ENCODE measurements around the gene PERCC1. TPM values are rescaled to one million over a fixed set of nuclear protein-coding genes. Genes with fewer than 3 reads are reported as not detected.

The PERCC1 gene
- total RNA-seq, 1 experiment from 2014 or later = not detected

DNA sequence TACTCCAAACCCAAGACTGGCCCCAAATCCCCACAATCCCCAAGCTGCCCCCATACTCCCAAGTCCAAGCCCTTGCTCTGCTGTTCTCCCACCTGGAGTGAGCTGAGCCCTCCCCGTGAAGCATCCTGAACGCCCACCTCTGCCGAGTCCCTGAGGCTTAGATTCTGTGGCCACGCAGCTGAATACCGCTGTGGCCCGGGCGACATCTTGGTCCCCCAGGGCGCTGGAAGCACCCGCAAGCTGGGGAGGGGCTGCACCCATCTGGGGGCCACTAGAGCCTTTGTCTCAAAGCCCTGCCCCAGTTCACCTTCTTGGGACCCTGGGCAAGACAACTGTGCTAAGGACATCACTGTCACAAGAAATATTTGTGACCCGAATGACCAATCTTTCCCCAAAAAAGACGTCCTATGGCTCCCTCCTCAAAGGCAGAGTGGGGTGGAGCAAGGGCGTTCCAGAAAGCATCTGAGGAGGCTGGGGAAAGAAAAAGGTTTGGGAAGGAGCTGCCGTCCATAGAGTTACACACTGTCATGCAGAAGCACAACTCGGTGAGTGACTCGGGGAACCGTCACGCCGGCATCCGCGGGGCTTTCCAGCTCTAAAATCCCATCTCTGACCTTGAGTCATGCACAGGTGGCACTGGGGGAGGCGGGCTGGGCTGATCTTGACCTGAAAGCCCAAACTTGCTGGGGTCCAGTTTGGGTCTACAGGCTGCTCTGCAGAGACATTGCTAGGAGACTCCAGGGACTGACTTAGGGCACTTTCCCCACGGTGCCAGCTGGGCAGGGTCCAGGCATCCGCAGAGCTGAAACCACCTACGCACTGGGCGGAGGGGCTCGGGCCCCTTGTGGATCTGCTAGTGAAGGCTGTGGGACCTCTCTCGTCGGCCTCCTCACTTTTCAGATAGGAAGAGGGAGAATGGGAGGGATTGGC, 51.3 kb downstream of the PERCC1 start:
- no peak for DNase-seq (ENCODE audit: low spot score)
- no peaks in the 10 kb centered on the region for H3K9me3 ChIP-seq (ENCODE audit: low read depth, low read length, poor library complexity, severe bottlenecking)
- no TSS peak for BruUV-seq (replicated peaks)

More for the DNA sequence above, 51.3 kb downstream of the PERCC1 start:
- ChIA-PET CTCF (no interaction called here), POLR2A (ENCODE audit: low non-redundant PET) (no interaction called here)
- Histone ChIP-seq H3K27ac (ENCODE audit: low read depth, low read length, poor library complexity, severe bottlenecking) (no peak overlapping the region), H3K36me3 (ENCODE audit: insufficient read depth, low read length, poor library complexity, severe bottlenecking) (no peaks in the 10 kb centered on the region), H3K4me3 (ENCODE audit: low read depth, low read length, poor library complexity, severe bottlenecking) (no peak overlapping the region), H3K27me3 (replicated peaks; ENCODE audit: insufficient read depth, low read depth, low read length, poor library complexity) (no peaks in the 10 kb centered on the region), H3K4me1 (ENCODE audit: insufficient read depth, low read length, poor library complexity, severe bottlenecking) (no peaks in the 10 kb centered on the region)
- TF ChIP-seq, protein P1, sequence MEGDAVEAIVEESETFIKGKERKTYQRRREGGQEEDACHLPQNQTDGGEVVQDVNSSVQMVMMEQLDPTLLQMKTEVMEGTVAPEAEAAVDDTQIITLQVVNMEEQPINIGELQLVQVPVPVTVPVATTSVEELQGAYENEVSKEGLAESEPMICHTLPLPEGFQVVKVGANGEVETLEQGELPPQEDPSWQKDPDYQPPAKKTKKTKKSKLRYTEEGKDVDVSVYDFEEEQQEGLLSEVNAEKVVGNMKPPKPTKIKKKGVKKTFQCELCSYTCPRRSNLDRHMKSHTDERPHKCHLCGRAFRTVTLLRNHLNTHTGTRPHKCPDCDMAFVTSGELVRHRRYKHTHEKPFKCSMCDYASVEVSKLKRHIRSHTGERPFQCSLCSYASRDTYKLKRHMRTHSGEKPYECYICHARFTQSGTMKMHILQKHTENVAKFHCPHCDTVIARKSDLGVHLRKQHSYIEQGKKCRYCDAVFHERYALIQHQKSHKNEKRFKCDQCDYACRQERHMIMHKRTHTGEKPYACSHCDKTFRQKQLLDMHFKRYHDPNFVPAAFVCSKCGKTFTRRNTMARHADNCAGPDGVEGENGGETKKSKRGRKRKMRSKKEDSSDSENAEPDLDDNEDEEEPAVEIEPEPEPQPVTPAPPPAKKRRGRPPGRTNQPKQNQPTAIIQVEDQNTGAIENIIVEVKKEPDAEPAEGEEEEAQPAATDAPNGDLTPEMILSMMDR (conservative IDR thresholded peaks at IDR 0.05; ENCODE audit: low read depth, low read length) = no peak
- no peak for TF ChIP-seq EZH2 (IDR thresholded peaks at IDR 0.05; ENCODE audit: borderline replicate concordance, low read depth, low read length, poor library complexity, severe bottlenecking)
- intact Hi-C loops (cut with micrococcal nuclease; ENCODE audit: unreplicated experiment) = no loop called here

Other genes with a start within 250 kb of the PERCC1 start
- not detected in 2 replicates for gene TPSG1, start 205.8 kb upstream of the PERCC1 start, total RNA-seq (2021)
- 9.6 and 16.7 TPM in 2 replicates for gene TPSB2, start 200.9 kb upstream of the PERCC1 start, total RNA-seq (2021)
- gene TPSAB1, start 190.4 kb upstream of the PERCC1 start, total RNA-seq (2021) = 19.5 and 22.9 TPM in 2 replicates
- gene TPSD1, start 175.0 kb upstream of the PERCC1 start, total RNA-seq (2021) = 1.7 and 2.3 TPM in 2 replicates
- gene UBE2I, start 121.4 kb upstream of the PERCC1 start, total RNA-seq (2021) = 348 and 361 TPM in 2 replicates
- gene BAIAP3, start 97.4 kb upstream of the PERCC1 start, total RNA-seq (2021) = 2.0 and 3.7 TPM in 2 replicates
- 55.0 and 57.2 TPM in 2 replicates for gene TSR3, start 79.2 kb upstream of the PERCC1 start, total RNA-seq (2021)
- gene GNPTG, start 79.1 kb upstream of the PERCC1 start, total RNA-seq (2021) = 20.9 and 32.7 TPM in 2 replicates
- gene UNKL, start 16.4 kb upstream of the PERCC1 start, total RNA-seq (2021) = 86.7 and 88.5 TPM in 2 replicates
- gene UQCC4, start 10.3 kb upstream of the PERCC1 start, total RNA-seq (2021) = 17.8 and 19.5 TPM in 2 replicates
- 1.2 and 1.6 TPM in 2 replicates for gene CCDC154, start 13.5 kb downstream of the PERCC1 start, total RNA-seq (2021)
- gene CLCN7, start 44.0 kb downstream of the PERCC1 start, total RNA-seq (2021) = 82.2 and 89.3 TPM in 2 replicates
- not detected in 2 replicates for gene PTX4, start 57.9 kb downstream of the PERCC1 start, total RNA-seq (2021)
- 62.9 and 67.0 TPM in 2 replicates for gene TELO2, start 62.3 kb downstream of the PERCC1 start, total RNA-seq (2021)
- gene TMEM204, start 102.6 kb downstream of the PERCC1 start, total RNA-seq (2021) = not detected in 2 replicates
- 21.8 and 34.6 TPM in 2 replicates for gene IFT140, start 181.0 kb downstream of the PERCC1 start, total RNA-seq (2021)
- gene CRAMP1, start 181.3 kb downstream of the PERCC1 start, total RNA-seq (2021) = 33.0 and 38.4 TPM in 2 replicates
- gene JPT2, start 247.2 kb downstream of the PERCC1 start, total RNA-seq (2021) = 197 and 200 TPM in 2 replicates

All from A673 (cell line).